GM23338 (cell line): ENCODE measurements around the gene TMEM179B. TPM values are rescaled to one million over a fixed set of nuclear protein-coding genes. Genes with fewer than 3 reads are reported as not detected.
A peak's percentile ranks its signal among the peaks of the same experiment; 100 is the strongest.

Source experiments
- ATAC-seq: fragments of 200-7000 bp; cut with Tn5 transposase; 3 replicates; pipeline ENCODE4 v1.9.1; 2020
- DNase-seq: peaks from one replicate; pipeline ENCODE4 v3.0.0-alpha.2; 2015; ENCODE audit warnings: low spot score
- H2AFZ ChIP-seq: fragments of 200-600 bp; sonication (generic); 2 replicates; pipeline ENCODE4 v1.8.0; 2016; ENCODE audit warnings: antibody characterized with exemption, mild to moderate bottlenecking, moderate library complexity
- H3F3A ChIP-seq: fragments of 200-600 bp; sonication (generic); replicated peaks from 2 replicates; pipeline ENCODE4 v1.8.0; 2017; ENCODE audit warnings: antibody characterized with exemption, mixed run types, low read depth
- H3K27ac ChIP-seq: fragments of 200-600 bp; sonication (generic); 2 replicates; pipeline ENCODE4 v1.6.1; 2016; ENCODE audit warnings: low read depth
- H3K27me3 ChIP-seq: fragments of 200-600 bp; sonication (generic); 2 replicates; pipeline ENCODE4 v1.8.0; 2016; ENCODE audit warnings: mild to moderate bottlenecking, mixed run types, moderate library complexity; ENCODE audit not compliant: insufficient read depth
- H3K36me3 ChIP-seq: fragments of 200-600 bp; sonication (generic); 2 replicates; pipeline ENCODE4 v1.8.0; 2016; ENCODE audit warnings: mild to moderate bottlenecking; ENCODE audit not compliant: insufficient read depth
- H3K4me1 ChIP-seq: fragments of 200-600 bp; sonication (generic); 2 replicates; pipeline ENCODE4 v1.8.0; 2016; ENCODE audit warnings: mild to moderate bottlenecking, moderate library complexity; ENCODE audit not compliant: insufficient read depth
- H3K4me2 ChIP-seq: fragments of 200-600 bp; sonication (generic); 2 replicates; pipeline ENCODE4 v1.7.1; 2017; ENCODE audit warnings: mixed run types
- H3K4me3 ChIP-seq: fragments of 200-600 bp; sonication (generic); 2 replicates; pipeline ENCODE4 v1.6.1; 2016; ENCODE audit warnings: mixed run types
- H3K79me2 ChIP-seq: fragments of 200-600 bp; sonication (generic); replicated peaks from 2 replicates; pipeline ENCODE4 v1.8.0; 2017; ENCODE audit warnings: mild to moderate bottlenecking; ENCODE audit not compliant: insufficient read depth
- H3K9me2 ChIP-seq: fragments of 200-600 bp; sonication (generic); 2 replicates; pipeline ENCODE4 v1.8.0; 2017; ENCODE audit not compliant: insufficient read depth
- H4K20me1 ChIP-seq: fragments of 200-600 bp; sonication (generic); replicated peaks from 2 replicates; pipeline ENCODE4 v1.8.0; 2017; ENCODE audit warnings: mild to moderate bottlenecking; ENCODE audit not compliant: insufficient read depth
- H3K27ac Mint-ChIP-seq: 2 replicates; pipeline ENCODE4 v1.8.0; 2020; ENCODE audit warnings: inconsistent platforms, mild to moderate bottlenecking, moderate library complexity, mixed read lengths
- H3K27me3 Mint-ChIP-seq: 3 replicates; pipeline ENCODE4 v1.8.0; 2022; ENCODE audit warnings: low read depth, mild to moderate bottlenecking, moderate library complexity, mixed read lengths, inconsistent platforms; ENCODE audit not compliant: insufficient read depth, poor library complexity
- H3K36me3 Mint-ChIP-seq: 3 replicates; pipeline ENCODE4 v1.8.0; 2021; ENCODE audit warnings: low read depth, mild to moderate bottlenecking, inconsistent platforms, moderate library complexity, mixed read lengths
- H3K4me1 Mint-ChIP-seq: 3 replicates; pipeline ENCODE4 v1.8.0; 2020; ENCODE audit warnings: mild to moderate bottlenecking, inconsistent platforms, mixed read lengths
- H3K4me3 Mint-ChIP-seq: 3 replicates; pipeline ENCODE4 v1.8.0; 2021; ENCODE audit warnings: moderate library complexity, mild to moderate bottlenecking, inconsistent platforms, mixed read lengths
- H3K9me3 Mint-ChIP-seq: 3 replicates; pipeline ENCODE4 v1.8.0; 2020; ENCODE audit warnings: moderate library complexity, mild to moderate bottlenecking, inconsistent platforms, mixed read lengths
- CREB1 ChIP-seq: fragments of 250-450 bp; sonication (Bioruptor Pico); IDR thresholded peaks from 2 replicates; pipeline ENCODE4 v1.5.0; 2020; ENCODE audit warnings: low read depth, mild to moderate bottlenecking, moderate library complexity
- EZH2 ChIP-seq: fragments of 200-600 bp; sonication (generic); IDR thresholded peaks from one replicate; pipeline ENCODE4 v1.8.0; 2017; ENCODE audit warnings: antibody characterized with exemption, mild to moderate bottlenecking, low read depth; ENCODE audit not compliant: unreplicated experiment
- EZH2phosphoT487 ChIP-seq: fragments of 200-600 bp; sonication (generic); IDR thresholded peaks from one replicate; pipeline ENCODE4 v1.8.1; 2018; ENCODE audit warnings: antibody characterized with exemption; ENCODE audit not compliant: unreplicated experiment
- JUNB ChIP-seq: IDR thresholded peaks from one replicate; pipeline ENCODE4 v1.6.1; 2016; ENCODE audit warnings: antibody characterized with exemption; ENCODE audit not compliant: unreplicated experiment
- NANOG ChIP-seq: IDR thresholded peaks from 2 replicates; pipeline ENCODE4 v1.6.1; 2016; ENCODE audit warnings: antibody characterized with exemption, borderline replicate concordance
- POLR2AphosphoS5 ChIP-seq: IDR thresholded peaks from 2 replicates; pipeline ENCODE4 v1.6.1; 2016; ENCODE audit warnings: antibody characterized with exemption, low read depth
- REST ChIP-seq: IDR thresholded peaks from one replicate; pipeline ENCODE4 v1.6.1; 2018; ENCODE audit warnings: antibody characterized with exemption; ENCODE audit not compliant: unreplicated experiment
- STAT1 ChIP-seq: IDR thresholded peaks from one replicate; pipeline ENCODE4 v1.6.1; 2016; ENCODE audit warnings: antibody characterized with exemption; ENCODE audit not compliant: unreplicated experiment
- ZNF114 ChIP-seq: fragments of 250-450 bp; sonication (Bioruptor Pico); IDR thresholded peaks from 2 replicates; pipeline ENCODE4 v1.5.0; 2020; ENCODE audit warnings: mild to moderate bottlenecking, moderate library complexity
- ZNF331 ChIP-seq: fragments of 250-450 bp; sonication (Bioruptor Pico); IDR thresholded peaks from 2 replicates; pipeline ENCODE4 v1.5.0; 2020; ENCODE audit warnings: low read depth, mild to moderate bottlenecking, moderate library complexity
- ZNF462 ChIP-seq: fragments of 250-450 bp; sonication (Bioruptor Pico); IDR thresholded peaks from 2 replicates; pipeline ENCODE4 v1.5.0; 2020; ENCODE audit warnings: mild to moderate bottlenecking, moderate library complexity
- polyA plus RNA-seq: library from polyadenylated mRNA; unstranded; fragments of >200 nt; fragmentation: Nextera tagmentation; extraction: Ambion mirVana; gene quantifications from 2 replicates; pipeline ENCODE4 v1.2.1, GENCODE V29; 2016
- total RNA-seq: library from RNA; depleted of rRNA; stranded (reverse); fragments of >200 nt; shearing (Covaris generic); gene quantifications from 2 replicates; pipeline ENCODE4 v1.2.3, GENCODE V29; 2014
- TF ChIP-seq, protein P1 (sequence below), 2 experiments: fragments of 200-600 bp in 1 of 2; sonication (generic) in 1 of 2; conservative IDR thresholded peaks; 2 replicates each; pipeline versions ENCODE4 v1.5.1 to v1.6.1; 2016 to 2017; ENCODE audit warnings: antibody characterized with exemption in 2 of 2, low read depth in 2 of 2, mild to moderate bottlenecking in 2 of 2, moderate library complexity in 1 of 2
- TF ChIP-seq, protein P2 (sequence below): IDR thresholded peaks from 2 replicates; pipeline ENCODE4 v1.6.1; 2016; ENCODE audit warnings: antibody characterized with exemption

The TMEM179B gene
- total and polyA plus RNA-seq, 2 experiments from 2014 or later = 16.9 to 17.5 TPM

- TF ChIP-seq ZNF331 (CRISPR knock-in tag) (no peak), ZNF114 (CRISPR knock-in tag) (no peak)
These were observed 12.8 kb upstream of the TMEM179B start (continued) for GRCh38 chr11:62774407-62774806.

- no peak overlapping the region for H3K4me3 Mint-ChIP-seq
- H3K27ac Mint-ChIP-seq = peak overlapping the region; percentile 74; the same call in 1 of the 2 replicates
- H3K9me3 Mint-ChIP-seq = no peaks in the 10 kb centered on the region; the same call in 2 of the 3 replicates
- Histone ChIP-seq H3K27me3 (no peaks in the 10 kb centered on the region), H3K27ac (no peak overlapping the region), H2AFZ (no peak overlapping the region), H4K20me1 (peaks cover 3% of the 10 kb centered on the region; the same call in 1 of the 2 replicates), H3K4me2 (no peak overlapping the region), H3K4me3 (no peak overlapping the region), H3K79me2 (peaks cover 31% of the 10 kb centered on the region), H3K4me1 (0 out of 2 replicates have a peak, but pooled peaks cover under 1% of the 10 kb centered on the region), H3F3A (peaks cover 8% of the 10 kb centered on the region), H3K36me3 (peaks cover 17% of the 10 kb centered on the region; the same call in 1 of the 2 replicates), H3K9me2 (no peaks in the 10 kb centered on the region)
- ATAC-seq = no peak
- H3K4me1 Mint-ChIP-seq = peaks cover under 1% of the 10 kb centered on the region; the same call in 2 of the 3 replicates
- DNase-seq = no peak
- peaks cover 52% of the 10 kb centered on the region for H3K36me3 Mint-ChIP-seq
- no peak for TF ChIP-seq NANOG
- TF ChIP-seq, protein P1, sequence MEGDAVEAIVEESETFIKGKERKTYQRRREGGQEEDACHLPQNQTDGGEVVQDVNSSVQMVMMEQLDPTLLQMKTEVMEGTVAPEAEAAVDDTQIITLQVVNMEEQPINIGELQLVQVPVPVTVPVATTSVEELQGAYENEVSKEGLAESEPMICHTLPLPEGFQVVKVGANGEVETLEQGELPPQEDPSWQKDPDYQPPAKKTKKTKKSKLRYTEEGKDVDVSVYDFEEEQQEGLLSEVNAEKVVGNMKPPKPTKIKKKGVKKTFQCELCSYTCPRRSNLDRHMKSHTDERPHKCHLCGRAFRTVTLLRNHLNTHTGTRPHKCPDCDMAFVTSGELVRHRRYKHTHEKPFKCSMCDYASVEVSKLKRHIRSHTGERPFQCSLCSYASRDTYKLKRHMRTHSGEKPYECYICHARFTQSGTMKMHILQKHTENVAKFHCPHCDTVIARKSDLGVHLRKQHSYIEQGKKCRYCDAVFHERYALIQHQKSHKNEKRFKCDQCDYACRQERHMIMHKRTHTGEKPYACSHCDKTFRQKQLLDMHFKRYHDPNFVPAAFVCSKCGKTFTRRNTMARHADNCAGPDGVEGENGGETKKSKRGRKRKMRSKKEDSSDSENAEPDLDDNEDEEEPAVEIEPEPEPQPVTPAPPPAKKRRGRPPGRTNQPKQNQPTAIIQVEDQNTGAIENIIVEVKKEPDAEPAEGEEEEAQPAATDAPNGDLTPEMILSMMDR (conservative IDR thresholded peaks at IDR 0.05; ENCODE audit: low read depth in 2 of 2) = no peak
- TF ChIP-seq CREB1 (CRISPR knock-in tag) = no peak
- no peak for TF ChIP-seq REST
- TF ChIP-seq STAT1 = no peak
- TF ChIP-seq, protein P2, sequence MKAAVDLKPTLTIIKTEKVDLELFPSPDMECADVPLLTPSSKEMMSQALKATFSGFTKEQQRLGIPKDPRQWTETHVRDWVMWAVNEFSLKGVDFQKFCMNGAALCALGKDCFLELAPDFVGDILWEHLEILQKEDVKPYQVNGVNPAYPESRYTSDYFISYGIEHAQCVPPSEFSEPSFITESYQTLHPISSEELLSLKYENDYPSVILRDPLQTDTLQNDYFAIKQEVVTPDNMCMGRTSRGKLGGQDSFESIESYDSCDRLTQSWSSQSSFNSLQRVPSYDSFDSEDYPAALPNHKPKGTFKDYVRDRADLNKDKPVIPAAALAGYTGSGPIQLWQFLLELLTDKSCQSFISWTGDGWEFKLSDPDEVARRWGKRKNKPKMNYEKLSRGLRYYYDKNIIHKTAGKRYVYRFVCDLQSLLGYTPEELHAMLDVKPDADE = no peak
- no peak for TF ChIP-seq ZNF462 (CRISPR knock-in tag)
- TF ChIP-seq EZH2phosphoT487 = no peak
- no peak for TF ChIP-seq JUNB
- no peak for TF ChIP-seq ZNF331 (CRISPR knock-in tag)
- no peak for TF ChIP-seq ZNF114 (CRISPR knock-in tag)
- no peak for TF ChIP-seq EZH2
- TF ChIP-seq POLR2AphosphoS5 = no peak
- H3K27me3 Mint-ChIP-seq = peaks cover 8% of the 10 kb centered on the region
These were observed 11.6 kb upstream of the TMEM179B start for GRCh38 chr11:62775646-62776045.
